ENCODE measurements around the gene CD68.

- no peak for TF ChIP-seq CTCF (IDR thresholded peaks at IDR 0.05)
- no peak for TF ChIP-seq TCF7L2 (IDR thresholded peaks at IDR 0.05; ENCODE audit: low read depth, low read length)
- TF ChIP-seq REST (IDR thresholded peaks at IDR 0.05; ENCODE audit: insufficient read depth in 1 of 2, low read depth in 2 of 2, low read length in 1 of 2) = no peak
- no peak for TF ChIP-seq POLR2AphosphoS5 (IDR thresholded peaks at IDR 0.05; ENCODE audit: low read depth, low read length)
Observed at GRCh38 chr17:7572338-7572587, 7.2 kb upstream of the CD68 start.

Measured in Panc1 (cell line).